ENCODE data around the gene WDR26. TPM values are rescaled to one million over a fixed set of nuclear protein-coding genes. Genes with fewer than 3 reads are reported as not detected.

Gene WDR26
- total and polyA plus RNA-seq, 2 of the 4 experiments (the other 2 are of a cell fraction) = 23.8 to 46.4 TPM

DNA sequence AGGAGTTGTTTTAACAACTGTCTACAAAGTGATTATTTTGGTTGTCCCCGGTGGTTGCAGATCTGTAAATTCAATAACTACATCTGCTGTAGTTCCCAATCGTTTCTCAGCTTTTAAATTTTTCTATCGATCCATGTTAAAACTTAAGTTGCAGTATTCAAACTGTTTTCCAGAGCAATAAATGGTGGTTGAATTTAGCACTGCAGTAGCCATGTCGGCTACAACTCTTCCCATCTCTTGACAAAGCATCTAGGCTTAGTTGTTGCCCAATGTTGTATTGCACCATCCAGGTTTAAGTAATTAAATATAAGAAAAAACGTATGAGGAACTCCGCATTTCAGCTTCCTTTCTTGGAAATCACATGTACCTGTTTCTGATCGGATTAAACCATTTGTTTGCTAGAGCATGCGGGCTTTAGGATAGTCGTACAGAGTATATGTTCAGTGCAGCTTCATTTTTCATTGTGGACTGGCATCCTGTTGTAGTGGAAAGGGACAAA is 76.9 kb downstream of the WDR26 start:
- Histone ChIP-seq H3K36me3 (ENCODE audit: control insufficient read depth, insufficient read depth, low read length) (no peaks in the 10 kb centered on the region), H3K18ac (ENCODE audit: low read depth, low read length) (no peak overlapping the region), H3K4me3 (ENCODE audit: insufficient read depth, low read depth, low read length) (peak overlapping the region; percentile 74), H3K9me3 (ENCODE audit: control insufficient read depth, insufficient read depth, low read length) (no peaks in the 10 kb centered on the region), H3K4me1 (ENCODE audit: control insufficient read depth, insufficient read depth, low read length) (peaks cover 2% of the 10 kb centered on the region), H3K9me1 (ENCODE audit: insufficient read depth, low read length) (peaks cover 5% of the 10 kb centered on the region; the same call in 1 of the 2 replicates), H3K79me1 (ENCODE audit: low read depth in 1 of 2, low read length in 2 of 2) (peaks cover 12 to 41% of the 10 kb centered on the region in 2 experiments; a peak in 3 of 4 replicates), H3K27me3 (ENCODE audit: control insufficient read depth, insufficient read depth, low read length) (no peaks in the 10 kb centered on the region), H3K4ac (ENCODE audit: low read depth, low read length) (peak overlapping the region; percentile 3; the same call in 1 of the 2 replicates), H2BK20ac (ENCODE audit: low read depth, low read length) (no peak overlapping the region), H3K56ac (ENCODE audit: extremely low read depth, insufficient read depth, low read length) (0 out of 2 replicates have a peak overlapping the region, but pooled peaks have one; percentile 6), H2AFZ (replicated peaks; ENCODE audit: low read length, poor library complexity) (peak overlapping the region; percentile 94), H2BK5ac (ENCODE audit: low read depth, low read length, poor library complexity, severe bottlenecking) (peak overlapping the region; percentile 40), H3K9ac (ENCODE audit: low read depth, low read length) (peak overlapping the region; percentile 73), H4K5ac (ENCODE audit: low read depth, low read length) (no peak overlapping the region), H4K20me1 (ENCODE audit: insufficient read depth, low read length) (peaks cover 12% of the 10 kb centered on the region; the same call in 1 of the 2 replicates), H4K91ac (ENCODE audit: insufficient read depth, low read depth, low read length) (peak overlapping the region; percentile 24; the same call in 1 of the 2 replicates), H3K27ac (ENCODE audit: insufficient read depth, low read length) (peak overlapping the region; percentile 74), H2BK120ac (ENCODE audit: low read depth, low read length) (no peak overlapping the region), H2BK15ac (ENCODE audit: low read depth, low read length) (no peak overlapping the region), H2AK5ac (ENCODE audit: low read depth, low read length) (no peak overlapping the region), H3K14ac (replicated peaks; ENCODE audit: low read depth, low read length) (peak overlapping the region; percentile 5), H4K8ac (ENCODE audit: low read depth in 2 of 2, low read length in 2 of 2) (peak overlapping the region in 1 of 2 experiments; percentile 3; a peak in 2 of 4 replicates), H2AK9ac (replicated peaks; ENCODE audit: low read depth, low read length, poor library complexity) (no peak overlapping the region), H3K23ac (ENCODE audit: low read depth, low read length) (peak overlapping the region; percentile 76; the same call in 1 of the 2 replicates), H3K4me2 (ENCODE audit: low read depth, low read length) (peak overlapping the region; percentile 63)
- intact Hi-C loops (cut with micrococcal nuclease) (no loop called here), dilution Hi-C loops (cut with HindIII; ENCODE audit: low sequenced_read_pairs, unreplicated experiment) (no loop called here), in situ Hi-C loops (cut with MboI; ENCODE audit: low sequenced_read_pairs) (no loop called here)
- ChIA-PET CTCF (interaction anchor here (1.2 kb wide), 1 partner anchor 17 kb away, joined by 3 read pairs; no protein-coding TSS in a partner anchor), POLR2A (ENCODE audit: unreplicated experiment) (no interaction called here)
- WGBS, 2 experiments (ENCODE audit: extremely low coverage in 2 of 2, insufficient read length in 1 of 2) = 44% methylated on average over 3 of the region's 9 CpGs; no CpG with 5 or more reads in 1 of the 2 experiments
- TF ChIP-seq SMC3 (IDR thresholded peaks at IDR 0.05; ENCODE audit: low read depth, low read length) = no peak
- no peak for TF ChIP-seq NFE2L2 (IDR thresholded peaks at IDR 0.05; ENCODE audit: low read depth, low read length)
- TF ChIP-seq RFX5 (IDR thresholded peaks at IDR 0.05; ENCODE audit: low read depth, low read length) = no peak
- 0 out of 2 replicates have a peak, but pooled peaks have one; percentile 1 for TF ChIP-seq MXI1 (IDR thresholded peaks at IDR 0.05; ENCODE audit: borderline replicate concordance, low read depth, low read length)
- TF ChIP-seq CEBPB (IDR thresholded peaks at IDR 0.05; ENCODE audit: low read depth, low read length) = peak; percentile 87
- TF ChIP-seq FOS (IDR thresholded peaks at IDR 0.05; ENCODE audit: low read depth, low read length) = no peak
- no peak for TF ChIP-seq MAZ (IDR thresholded peaks at IDR 0.05; ENCODE audit: borderline replicate concordance, low read depth, low read length)
- ATAC-seq (ENCODE audit: low read depth) (peak; percentile 11; the same call in 1 of the 2 replicates), DNase-seq (peak; percentile 56)
- TSS peak; percentile 31 for BruUV-seq (replicated peaks)
